AG04450 (cell line): Measurements from ENCODE around the gene OR2G6. TPM values are rescaled to one million over a fixed set of nuclear protein-coding genes. Genes with fewer than 3 reads are reported as not detected.
"Not testable (repeated sequence)": the region's sequence is repeated elsewhere in the genome, so short reads cannot be mapped to it uniquely, and the experiment has no call there.

Source experiments
- CTCF ChIA-PET: fragments of 300-600, 350-600 bp; formaldehyde crosslinking; extraction: SDS; loops from one replicate; lab custom pipeline; 2022; ENCODE audit warnings: antibody characterized with exemption, inconsistent platforms; lab: Charles Lee
- POLR2A ChIA-PET: fragments of 350-600 bp; formaldehyde crosslinking; extraction: SDS; loops from one replicate; lab custom pipeline; 2021; ENCODE audit warnings: antibody characterized with exemption, inconsistent platforms; lab: Yijun Ruan, JAX
- DNase-seq: peaks from one replicate; pipeline ENCODE4 v3.0.0-alpha.2; 2011; ENCODE audit warnings: low read depth, low spot score
- H3K27ac ChIP-seq: one replicate; pipeline ENCODE4 v1.5.1; 2012; ENCODE audit warnings: low read depth, low read length, control low read depth
- H3K27me3 ChIP-seq: one replicate; pipeline ENCODE4 v1.6.0; 2012; ENCODE audit warnings: low read length; ENCODE audit not compliant: control insufficient read depth, insufficient read depth
- H3K4me3 ChIP-seq: 2 replicates; pipeline ENCODE4 v1.5.1; 2011; ENCODE audit warnings: mild to moderate bottlenecking, low read depth, low read length, control low read depth
- H3K9me3 ChIP-seq: 2 replicates; pipeline ENCODE4 v1.5.1; 2012; ENCODE audit warnings: low read length; ENCODE audit not compliant: control insufficient read depth, insufficient read depth
- CTCF ChIP-seq: IDR thresholded peaks from 2 replicates; pipeline ENCODE4 v1.5.1; 2011; ENCODE audit warnings: low read depth, low read length, control low read depth, inconsistent platforms
- polyA minus RNA-seq: library from RNA; depleted of rRNA, polyadenylated mRNA; stranded (reverse); fragments of >200 nt; gene quantifications from 2 replicates; pipeline ENCODE4 v1.2.3, GENCODE V29; 2011; rRNA and poly(A)+ RNA removed
- polyA plus RNA-seq: library from polyadenylated mRNA; depleted of rRNA; stranded (reverse); fragments of >200 nt; gene quantifications from 2 replicates; pipeline ENCODE4 v1.2.3, GENCODE V29; 2011; rRNA removed

OR2G6 gene
- polyA plus RNA-seq (not detected in 2 replicates), polyA minus RNA-seq (not detected in 2 replicates)

- H3K27ac ChIP-seq, H3K27me3 ChIP-seq, H3K4me3 ChIP-seq, H3K9me3 ChIP-seq, POLR2A ChIA-PET, CTCF ChIA-PET, DNase-seq: not testable (repeated sequence)
Measured at GRCh38 chr1:248507773-248508172, at the start of gene OR2G6. TSS of gene OR2G6 (plus strand) at chr1:248508073. CDS start at chr1:248521647, 13,574 bp downstream.

GRCh38 chr1:248459117-248459516 is 48.8 kb upstream of the OR2G6 start:
- POLR2A ChIA-PET, DNase-seq, CTCF ChIA-PET: not testable (repeated sequence)

GRCh38 chr1:248471154-248471553 is 36.7 kb upstream of the OR2G6 start:
- TF ChIP-seq CTCF: no peak
- peaks cover 9% of the 10 kb centered on the region; the same call in 1 of the 2 replicates for H3K9me3 ChIP-seq
- no peak overlapping the region for H3K4me3 ChIP-seq
- DNase-seq: no peak
- no peaks in the 10 kb centered on the region for H3K27me3 ChIP-seq
- H3K27ac ChIP-seq: no peak overlapping the region
- POLR2A ChIA-PET: no interaction called here
- CTCF ChIA-PET: no interaction called here

More at GRCh38 chr1:248459117-248459516, 48.8 kb upstream of the OR2G6 start:
- H3K9me3 ChIP-seq, H3K27me3 ChIP-seq, H3K4me3 ChIP-seq, H3K27ac ChIP-seq: not testable (repeated sequence)

- POLR2A ChIA-PET, H3K9me3 ChIP-seq, H3K27ac ChIP-seq, DNase-seq, CTCF ChIA-PET, H3K27me3 ChIP-seq, H3K4me3 ChIP-seq: not testable (repeated sequence)
Measured at GRCh38 chr1:248472111-248472510, 35.8 kb upstream of the OR2G6 start.

GRCh38 chr1:248473051-248473450 is 34.8 kb upstream of the OR2G6 start, which contains the start of gene OR2T3:
TSS of gene OR2T3 (plus strand) at chr1:248473351. CDS start at chr1:248473351, 0 bp downstream.
- CTCF ChIA-PET, POLR2A ChIA-PET, H3K4me3 ChIP-seq, H3K9me3 ChIP-seq, DNase-seq, H3K27me3 ChIP-seq, H3K27ac ChIP-seq: not testable (repeated sequence)

GRCh38 chr1:248475660-248476059 is 32.2 kb upstream of the OR2G6 start:
- CTCF ChIA-PET, H3K27ac ChIP-seq, POLR2A ChIA-PET, H3K27me3 ChIP-seq, H3K9me3 ChIP-seq, DNase-seq, H3K4me3 ChIP-seq: not testable (repeated sequence)

- POLR2A ChIA-PET, H3K9me3 ChIP-seq, H3K27ac ChIP-seq, H3K27me3 ChIP-seq, DNase-seq, H3K4me3 ChIP-seq: not testable (repeated sequence)
- CTCF ChIA-PET: interaction anchor here (0.6 kb wide), 1 partner anchor 425 kb away, joined by 3 read pairs; no protein-coding TSS in a partner anchor
Measured at GRCh38 chr1:248481686-248482579, 25.9 kb upstream of the OR2G6 start.

- CTCF ChIA-PET, H3K27me3 ChIP-seq, DNase-seq, H3K4me3 ChIP-seq, H3K27ac ChIP-seq, H3K9me3 ChIP-seq, POLR2A ChIA-PET: not testable (repeated sequence)
Measured at GRCh38 chr1:248488289-248488688, 19.6 kb upstream of the OR2G6 start, which contains the start of gene OR2T5. TSS of gene OR2T5 (plus strand) at chr1:248488589. CDS start at chr1:248488589, 0 bp downstream.

- H3K9me3 ChIP-seq, H3K4me3 ChIP-seq, H3K27me3 ChIP-seq, CTCF ChIA-PET, DNase-seq, H3K27ac ChIP-seq, POLR2A ChIA-PET: not testable (repeated sequence)
Measured at GRCh38 chr1:248496661-248497060, 11.2 kb upstream of the OR2G6 start.

GRCh38 chr1:248500305-248501035 is 7.4 kb upstream of the OR2G6 start:
- H3K27me3 ChIP-seq, DNase-seq, H3K9me3 ChIP-seq, POLR2A ChIA-PET, H3K4me3 ChIP-seq, CTCF ChIA-PET, H3K27ac ChIP-seq: not testable (repeated sequence)
